Left kidney (tissue), 2 donors: ENCODE results near the gene MYO10. TPM values are rescaled to one million over a fixed set of nuclear protein-coding genes. Genes with fewer than 3 reads are reported as not detected.
A peak's percentile ranks its signal among the peaks of the same experiment; 100 is the strongest.

ENCODE experiments used
- DNase-seq: peaks from one replicate; pipeline ENCODE4 v3.0.0-alpha.2; 2013
- polyA plus RNA-seq: library from polyadenylated mRNA; unstranded; fragments of 120-200 nt; gene quantifications from one replicate; pipeline ENCODE4 v1.2.1, GENCODE V29; 2013; ENCODE audit not compliant: insufficient read length

The MYO10 gene
- polyA plus RNA-seq, 1 donor, result 43.8 TPM

DNA sequence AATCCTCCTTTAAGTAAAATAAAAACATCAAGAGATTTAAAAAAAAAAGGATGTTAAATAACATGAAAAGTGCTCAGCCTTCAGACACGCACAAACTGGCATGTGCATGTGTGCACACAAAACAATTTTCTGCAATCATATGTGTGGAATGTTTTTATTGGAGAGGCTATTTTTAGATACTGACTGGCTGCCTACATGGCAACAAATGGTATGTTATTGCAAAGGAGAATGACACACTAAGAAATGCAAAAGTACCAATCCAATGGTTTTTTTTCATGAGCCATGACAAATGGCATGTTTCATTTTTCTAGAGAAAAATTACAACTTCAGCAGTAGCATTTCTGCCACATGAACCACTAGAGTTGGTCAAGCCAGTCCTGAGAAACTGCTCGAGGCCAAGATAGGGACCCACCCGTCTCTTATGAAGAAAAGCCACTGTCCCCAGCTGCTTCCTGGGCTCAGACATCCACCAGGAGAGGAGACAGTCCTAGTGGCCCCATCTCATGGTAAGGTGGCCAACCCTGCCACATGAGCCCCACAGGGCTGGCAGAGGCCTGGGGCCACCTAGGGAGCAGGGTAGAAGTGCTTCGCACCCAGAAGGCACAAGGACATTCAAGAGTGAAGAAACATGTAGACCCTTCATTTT, 116.4 kb downstream of the MYO10 start:
- DNase-seq, result no peak

GRCh38 chr5:16815432-16815831, 120.7 kb downstream of the MYO10 start:
- DNase-seq, result no peak

DNA sequence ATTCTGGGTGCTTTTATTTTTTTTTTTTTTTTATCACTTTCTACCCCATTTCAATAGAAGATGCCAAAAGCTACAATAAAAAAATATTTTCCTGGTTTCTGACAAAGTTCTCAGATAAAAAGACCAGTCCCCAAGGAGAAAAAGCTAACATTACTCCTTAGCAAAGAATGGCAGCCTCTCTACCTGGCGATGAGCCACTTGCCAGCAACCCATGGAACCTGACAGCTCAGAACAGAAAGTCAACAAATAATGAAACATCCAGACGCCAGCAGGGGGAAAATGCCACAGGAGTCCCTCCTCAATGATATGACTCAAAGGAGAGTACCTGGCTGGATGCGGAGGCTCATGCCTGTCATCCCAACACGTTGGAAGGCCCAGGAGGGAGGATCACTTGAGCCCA, 123.2 kb downstream of the MYO10 start:
- no peak for DNase-seq

DNA sequence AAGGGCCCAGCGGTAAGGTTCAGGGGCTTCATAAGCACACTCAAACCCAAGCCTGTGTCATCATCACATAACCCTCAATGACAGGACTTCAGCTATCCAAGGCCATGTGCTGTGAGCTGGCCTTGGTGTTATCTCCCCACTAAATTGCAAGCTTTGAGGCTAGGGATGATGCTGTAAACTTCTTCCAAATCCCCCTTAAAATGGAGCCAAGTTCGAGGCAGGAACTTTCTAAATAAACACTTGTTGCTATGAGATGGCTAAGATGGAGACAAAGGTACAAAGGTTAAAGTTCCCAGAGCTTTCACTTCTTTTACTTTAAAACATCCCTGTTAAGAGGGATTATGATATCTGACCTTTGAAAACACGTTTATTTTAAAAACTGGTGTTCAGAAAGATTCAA, 123.6 kb downstream of the MYO10 start:
- DNase-seq, result no peak

DNA sequence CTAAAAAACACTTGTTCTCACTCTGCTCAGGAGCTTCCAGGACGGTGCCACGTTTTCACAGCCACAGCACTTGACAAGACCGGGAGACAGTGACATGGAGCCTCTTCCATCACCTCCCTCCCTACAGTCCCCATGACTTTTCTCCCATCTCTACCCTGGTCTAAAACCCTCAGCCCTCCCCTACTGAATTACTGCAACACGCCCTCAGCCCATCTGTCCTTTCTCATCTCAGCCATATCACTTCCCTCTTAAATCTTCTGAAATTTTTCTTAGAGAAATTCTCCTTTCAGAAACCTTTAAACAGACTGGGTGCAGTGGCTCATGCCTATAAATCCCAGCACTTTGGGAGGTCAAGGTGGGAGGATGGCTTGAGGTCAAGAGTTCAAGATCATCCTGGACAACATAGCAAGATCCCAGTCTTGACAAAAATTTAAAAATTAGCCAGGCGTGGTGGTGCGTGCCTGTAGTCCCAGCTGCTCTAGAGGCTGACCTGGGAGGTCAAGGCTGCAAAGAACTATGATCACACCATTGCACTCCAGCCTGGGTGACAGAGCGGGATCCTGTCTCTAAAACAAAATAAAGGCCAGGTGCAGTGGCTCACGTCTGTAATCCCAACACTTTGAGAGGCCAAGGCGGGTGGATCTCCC, 125.8 kb downstream of the MYO10 start:
- DNase-seq, result no peak

- no peak for DNase-seq
Observed at GRCh38 chr5:16809395-16810207, 126.5 kb downstream of the MYO10 start.

- no peak for DNase-seq
Observed at GRCh38 chr5:16809010-16809394, 127.1 kb downstream of the MYO10 start.

DNA sequence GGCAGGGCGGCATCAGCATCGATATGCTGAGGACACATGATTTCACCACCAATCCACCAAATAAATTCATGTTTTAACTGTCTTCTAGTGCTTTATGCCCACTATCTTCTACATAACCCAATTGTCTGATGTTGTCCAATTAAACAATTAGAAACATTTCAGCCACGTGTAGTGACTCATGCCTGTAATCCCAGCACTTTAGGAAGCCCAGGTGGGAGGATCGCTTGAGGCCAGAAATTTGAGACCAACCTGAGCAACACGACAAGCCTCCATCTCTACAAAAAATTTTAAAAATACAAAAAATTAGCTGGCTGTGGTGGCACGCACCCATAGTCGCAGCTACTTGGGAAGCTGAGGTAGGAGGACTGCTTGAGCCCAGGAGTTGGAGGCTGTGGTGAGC, 128.1 kb downstream of the MYO10 start:
- no peak for DNase-seq

GRCh38 chr5:16807547-16807864, 128.6 kb downstream of the MYO10 start:
- no peak for DNase-seq

- DNase-seq, result no peak
Observed at GRCh38 chr5:16806711-16807546, 129.2 kb downstream of the MYO10 start.

DNA sequence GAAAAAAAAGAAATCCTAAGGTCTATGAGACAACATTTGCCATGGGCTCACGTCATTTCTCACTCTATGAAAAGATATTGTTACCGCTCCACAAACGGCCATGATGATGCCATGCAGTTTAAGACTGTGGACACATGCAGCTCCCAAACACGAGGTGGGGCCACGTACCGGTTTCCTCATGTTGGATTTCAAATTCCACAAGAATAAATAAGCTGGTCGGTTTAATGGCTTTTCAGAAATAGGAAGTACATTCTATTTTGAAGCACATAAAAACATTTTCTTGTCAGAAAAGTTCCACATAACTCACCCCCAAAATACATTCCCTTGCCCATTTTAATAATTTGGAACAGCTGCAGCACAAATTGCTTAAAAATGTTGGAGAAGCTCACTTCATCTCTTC, 130.6 kb downstream of the MYO10 start:
- no peak for DNase-seq

DNA sequence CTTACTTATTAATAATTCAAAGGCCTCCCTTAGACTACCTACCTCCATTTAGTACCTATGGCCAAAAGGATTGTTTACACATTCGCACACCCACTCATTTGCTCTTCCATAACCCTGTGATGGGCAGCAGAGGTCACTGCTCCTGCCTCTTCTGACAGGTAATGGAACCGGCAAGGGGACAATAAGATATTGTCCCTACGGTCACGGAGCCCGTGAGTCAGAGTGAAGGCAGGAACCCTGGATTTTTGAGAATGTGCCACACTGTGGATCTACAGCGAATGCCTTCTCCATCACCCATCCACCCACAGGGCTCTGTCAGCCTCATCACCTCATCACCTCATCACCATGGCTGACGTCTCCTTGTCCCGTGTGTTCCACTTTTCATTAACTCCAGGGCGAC, 132.3 kb downstream of the MYO10 start:
- no peak for DNase-seq

- DNase-seq, result no peak
Observed at GRCh38 chr5:16800477-16800876, 135.6 kb downstream of the MYO10 start.

DNA sequence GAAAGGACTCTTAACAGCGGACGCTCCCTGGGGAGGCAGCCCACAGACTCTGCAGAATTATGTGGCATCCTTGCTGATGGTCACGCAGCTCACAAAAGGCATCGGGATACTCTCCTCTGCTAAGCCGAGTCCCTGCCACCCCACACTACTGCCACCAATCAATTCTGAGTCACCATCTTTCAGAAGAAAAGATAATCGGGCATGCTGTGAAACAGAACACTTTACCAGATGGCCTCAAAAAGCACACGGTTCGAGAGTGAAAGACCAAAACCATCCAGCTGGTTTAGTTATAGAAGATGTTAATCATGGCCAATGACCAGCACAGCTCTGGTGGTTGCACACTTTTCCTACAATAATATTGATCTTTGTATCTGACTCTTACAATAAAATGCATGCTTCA, 136.3 kb downstream of the MYO10 start:
- DNase-seq, result no peak

- DNase-seq, result no peak
Observed at GRCh38 chr5:16797951-16798350, 138.1 kb downstream of the MYO10 start.

- no peak for DNase-seq
Observed at GRCh38 chr5:16794269-16794913, 141.7 kb downstream of the MYO10 start.

- no peak for DNase-seq
Observed at GRCh38 chr5:16792598-16793275, 143.4 kb downstream of the MYO10 start.

GRCh38 chr5:16791904-16792597, 144.0 kb downstream of the MYO10 start:
- DNase-seq, result no peak

GRCh38 chr5:16791036-16791705, 144.9 kb downstream of the MYO10 start:
- peak; percentile 57 for DNase-seq

DNA sequence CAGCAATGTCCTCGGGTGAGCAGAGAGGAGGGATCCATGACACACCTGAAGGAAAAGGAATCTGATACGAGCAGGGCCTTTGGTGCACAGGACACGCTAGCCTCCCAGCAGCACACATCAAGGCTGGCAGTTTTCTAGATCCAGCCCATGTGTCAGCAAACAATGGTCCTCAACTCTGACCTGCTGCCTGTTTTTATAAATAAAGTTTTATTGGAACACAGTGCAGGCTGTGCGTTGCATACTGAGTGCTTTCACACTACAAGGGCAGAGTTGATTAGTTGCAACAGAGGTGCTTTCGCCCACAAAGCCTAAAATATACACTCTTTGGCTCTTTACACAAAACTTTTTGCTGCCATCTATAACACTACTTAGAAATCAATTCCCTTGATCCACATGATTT, 147.1 kb downstream of the MYO10 start:
- no peak for DNase-seq
